HG03521 (cell line): ENCODE data around the gene MAN1C1.
"Not testable (repeated sequence)": the region's sequence is repeated elsewhere in the genome, so short reads cannot be mapped to it uniquely, and the experiment has no call there.

ENCODE experiments used
- ATAC-seq: cut with Tn5 transposase; IDR thresholded peaks from one replicate; pipeline ENCODE4 v1.9.1; 2021; ENCODE audit warnings: mild to moderate bottlenecking, moderate library complexity; ENCODE audit not compliant: unreplicated experiment

Gene MAN1C1

GRCh38 chr1:25653558-25653957 lies 37.0 kb downstream of the MAN1C1 start:
- ATAC-seq = no peak

DNA sequence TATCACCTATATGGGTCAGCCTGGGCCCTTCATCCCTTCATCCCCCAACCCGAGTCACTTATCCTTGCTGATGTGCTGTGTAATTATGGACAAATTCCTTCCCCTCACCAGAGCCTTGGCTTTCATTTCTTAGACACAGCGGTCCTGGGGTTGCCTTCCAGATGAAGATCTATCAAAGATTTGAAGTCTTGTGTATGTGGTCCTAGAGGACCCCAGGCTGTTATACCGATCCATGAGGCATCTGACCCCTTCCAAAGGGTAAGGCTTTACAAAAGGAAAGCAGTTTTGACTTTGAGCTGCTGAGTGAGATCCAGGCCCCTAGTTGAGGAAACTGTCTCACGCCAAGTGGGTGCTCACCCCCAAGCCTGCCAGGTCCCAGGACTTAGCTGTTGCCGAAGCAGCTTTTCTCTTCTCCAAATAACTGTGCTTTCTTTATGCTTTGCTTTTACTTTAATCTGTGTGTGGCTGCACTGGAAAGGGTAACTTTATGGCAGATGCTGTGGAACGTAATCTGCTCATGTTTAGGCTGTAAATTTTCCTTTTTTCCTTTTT lies 37.6 kb downstream of the MAN1C1 start:
- no peak for ATAC-seq

- no peak for ATAC-seq
Observed at GRCh38 chr1:25657121-25657882, 40.7 kb downstream of the MAN1C1 start.

DNA sequence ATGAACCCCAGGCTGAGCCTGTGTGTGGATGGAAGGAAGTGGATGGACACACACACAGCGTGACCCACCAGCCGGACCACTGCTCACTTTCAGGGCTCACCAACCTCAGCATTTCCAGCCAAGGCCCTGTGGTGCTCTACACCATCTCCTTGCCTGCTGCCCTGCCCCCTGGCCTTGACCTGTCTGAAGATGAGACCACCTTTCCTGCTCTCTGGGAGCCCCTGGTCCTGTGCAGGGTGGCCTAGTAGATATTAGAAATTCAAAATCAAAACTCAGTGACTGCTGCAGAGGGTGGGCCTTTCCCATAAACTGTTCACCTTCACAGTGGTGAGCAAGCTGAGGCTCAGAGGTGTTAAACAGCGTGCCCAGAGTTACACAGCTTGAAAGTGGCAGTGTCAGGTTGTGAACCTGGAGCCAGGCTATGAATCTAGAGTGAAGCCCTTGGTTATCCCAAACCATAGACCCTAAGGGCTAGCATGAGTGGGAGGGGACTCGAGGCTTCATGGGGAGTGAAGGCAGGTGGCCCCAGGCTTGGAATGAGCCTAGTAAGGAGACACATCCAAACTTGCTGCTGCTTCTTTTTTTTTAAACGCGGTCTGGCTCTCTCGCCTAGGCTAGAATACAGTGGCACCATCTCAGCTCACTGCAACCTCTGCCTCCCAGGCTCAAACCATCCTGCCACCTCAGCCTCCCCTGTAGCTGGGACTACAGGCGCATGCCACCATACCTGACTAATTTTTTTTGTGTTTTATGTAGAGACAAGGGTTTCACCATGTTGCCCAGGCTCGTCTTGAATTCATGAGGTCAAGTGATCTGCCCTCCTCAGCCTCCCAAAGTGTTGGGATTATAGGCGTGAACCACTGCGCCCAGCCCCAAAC lies 41.5 kb downstream of the MAN1C1 start:
- no peak for ATAC-seq

DNA sequence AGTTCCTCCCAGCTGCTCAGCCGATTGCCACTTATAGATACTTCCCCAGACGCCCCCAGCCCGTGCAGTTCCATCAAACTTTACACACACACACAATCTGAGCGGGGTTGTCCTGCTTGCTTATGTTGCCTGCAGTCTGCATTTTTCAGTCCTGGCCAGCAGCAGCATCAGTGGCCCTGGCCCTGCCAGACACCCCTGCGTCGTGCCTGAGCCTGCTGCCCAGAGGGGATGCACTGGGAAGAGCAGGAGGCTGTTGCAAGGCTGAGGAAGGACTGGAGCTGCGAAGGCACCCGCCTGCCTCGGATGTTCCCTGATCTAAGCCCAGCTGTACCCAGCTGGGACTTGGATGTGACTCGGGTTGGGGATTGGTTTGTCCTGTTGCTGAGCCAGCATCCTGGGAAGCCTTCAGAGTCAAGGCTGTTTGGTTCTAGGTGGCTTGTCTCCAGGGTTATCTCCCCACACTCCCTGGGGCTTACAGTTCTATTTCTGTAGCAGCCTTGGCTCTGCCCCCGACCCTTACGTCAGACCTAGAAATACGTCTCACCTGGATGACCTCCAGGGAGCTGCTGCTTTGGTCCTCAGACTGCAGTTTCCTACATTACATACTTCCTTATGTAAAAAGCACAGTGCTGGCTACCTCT lies 42.3 kb downstream of the MAN1C1 start:
- no peak for ATAC-seq

DNA sequence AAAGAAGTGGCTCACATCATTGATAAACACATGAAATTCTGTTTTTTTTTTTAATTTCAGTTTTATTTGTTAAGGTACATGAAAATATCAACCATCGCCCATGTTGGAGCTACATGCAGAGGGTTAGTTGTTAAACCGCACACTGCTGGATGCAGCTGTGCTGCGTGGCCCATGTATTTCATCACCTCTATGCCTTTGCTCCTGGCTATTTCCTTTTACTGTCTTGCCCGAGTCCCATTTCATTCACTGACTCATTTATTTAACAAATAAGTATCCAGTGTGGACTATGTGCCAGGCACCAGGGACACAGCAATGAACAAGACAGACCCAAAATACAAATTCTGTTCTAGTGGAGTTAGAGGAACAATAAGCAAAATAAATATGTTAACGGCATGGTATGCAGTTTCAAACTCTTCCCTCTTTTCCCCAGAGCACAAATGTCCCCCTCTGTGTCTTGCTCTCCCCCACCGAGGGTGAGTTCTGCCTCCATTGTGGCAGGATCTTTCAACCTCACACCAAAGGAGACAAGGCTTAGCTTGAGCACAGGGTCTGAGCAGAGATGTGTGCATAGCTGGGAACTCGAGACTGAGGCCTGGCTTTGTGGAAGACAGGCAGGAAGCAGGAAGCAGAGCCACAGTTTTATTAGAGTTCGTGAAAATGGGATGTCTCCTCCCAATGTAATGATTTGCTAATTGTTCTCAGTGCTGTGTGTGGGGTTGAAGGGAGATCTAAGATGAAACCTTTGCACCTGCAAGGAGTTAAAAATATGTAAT lies 44.6 kb downstream of the MAN1C1 start:
- no peak for ATAC-seq

- no peak for ATAC-seq
Observed at GRCh38 chr1:25662061-25662460, 45.5 kb downstream of the MAN1C1 start.

DNA sequence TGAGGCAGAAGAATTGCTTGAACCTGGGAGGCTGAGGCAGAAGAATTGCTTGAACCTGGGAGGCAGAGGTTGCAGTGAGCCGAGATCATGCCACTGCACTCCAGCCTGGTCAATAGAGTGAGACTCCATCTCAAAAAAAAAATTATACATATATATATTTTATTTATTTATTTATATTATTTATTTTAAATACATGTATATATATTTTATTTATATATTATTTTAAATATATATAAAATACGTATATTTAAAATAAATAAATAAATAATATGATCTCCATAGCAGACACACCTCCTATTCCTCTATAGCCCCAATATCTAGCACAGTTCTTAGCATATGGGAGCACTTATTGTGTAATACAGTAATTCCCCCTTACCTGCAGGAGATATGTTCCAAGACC lies 46.4 kb downstream of the MAN1C1 start:
- ATAC-seq = not testable (repeated sequence)

DNA sequence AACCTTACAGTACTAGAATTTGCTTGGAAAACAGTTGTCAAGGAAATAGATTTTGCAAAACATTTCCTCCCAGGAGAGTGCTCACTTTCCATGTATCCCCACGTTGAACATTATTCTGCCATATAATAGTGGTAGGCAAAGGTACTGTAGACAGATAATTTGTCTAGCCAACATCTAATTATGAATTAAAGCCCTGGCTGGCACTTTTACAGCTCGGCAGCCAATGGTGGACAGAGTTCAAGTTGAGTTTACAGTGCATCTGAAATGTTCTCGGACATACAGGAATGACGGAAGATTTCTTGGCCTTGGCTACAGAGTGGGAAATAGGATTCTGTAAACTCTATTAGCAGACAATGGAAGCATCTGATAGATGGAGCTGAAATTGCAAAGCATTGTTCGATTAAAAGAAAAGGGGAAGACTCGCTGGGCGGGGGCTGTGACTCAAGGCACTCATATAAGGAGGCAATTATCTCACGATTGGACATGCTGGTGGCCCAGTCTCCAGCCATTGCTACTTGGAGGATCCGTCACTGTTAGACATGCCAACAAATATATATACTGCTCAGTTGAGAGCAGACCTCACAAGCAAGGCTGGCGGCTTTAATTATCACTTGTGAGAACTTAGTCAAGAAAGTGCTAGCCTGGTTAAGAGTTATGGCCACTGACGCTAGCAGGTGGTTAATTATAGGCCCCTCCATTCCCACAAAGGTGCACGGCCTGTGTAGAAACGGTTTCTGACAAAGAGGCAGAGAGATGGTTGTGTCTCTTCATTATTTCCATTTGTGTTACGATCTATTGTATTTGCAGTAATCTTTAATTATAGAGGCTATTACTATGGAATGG lies 48.0 kb downstream of the MAN1C1 start:
- ATAC-seq = no peak

- ATAC-seq = no peak
Observed at GRCh38 chr1:25666460-25666859, 49.9 kb downstream of the MAN1C1 start.

GRCh38 chr1:25668931-25669573 lies 52.5 kb downstream of the MAN1C1 start:
- ATAC-seq = no peak

GRCh38 chr1:25669781-25670567 lies 53.4 kb downstream of the MAN1C1 start:
- no peak for ATAC-seq

DNA sequence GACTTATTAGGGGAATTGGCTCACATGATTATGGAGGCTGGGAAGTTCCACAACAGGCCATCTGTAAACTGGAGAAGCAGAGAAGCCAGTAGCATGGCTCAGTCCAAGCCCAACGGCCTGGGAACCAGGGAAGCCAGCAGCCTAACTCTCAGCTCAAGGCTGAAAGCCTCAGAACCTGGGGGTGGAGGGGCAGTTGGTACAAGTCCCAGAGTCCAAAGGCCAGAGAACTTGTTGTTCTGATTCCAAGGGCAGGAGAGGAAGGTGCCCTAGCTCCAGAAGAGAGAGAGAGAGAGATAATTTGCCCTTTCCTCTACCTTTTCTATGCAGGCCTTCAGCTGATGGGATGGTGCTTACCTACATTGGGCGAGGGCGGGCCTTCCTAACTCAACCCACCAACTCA lies 55.3 kb downstream of the MAN1C1 start:
- no peak for ATAC-seq

DNA sequence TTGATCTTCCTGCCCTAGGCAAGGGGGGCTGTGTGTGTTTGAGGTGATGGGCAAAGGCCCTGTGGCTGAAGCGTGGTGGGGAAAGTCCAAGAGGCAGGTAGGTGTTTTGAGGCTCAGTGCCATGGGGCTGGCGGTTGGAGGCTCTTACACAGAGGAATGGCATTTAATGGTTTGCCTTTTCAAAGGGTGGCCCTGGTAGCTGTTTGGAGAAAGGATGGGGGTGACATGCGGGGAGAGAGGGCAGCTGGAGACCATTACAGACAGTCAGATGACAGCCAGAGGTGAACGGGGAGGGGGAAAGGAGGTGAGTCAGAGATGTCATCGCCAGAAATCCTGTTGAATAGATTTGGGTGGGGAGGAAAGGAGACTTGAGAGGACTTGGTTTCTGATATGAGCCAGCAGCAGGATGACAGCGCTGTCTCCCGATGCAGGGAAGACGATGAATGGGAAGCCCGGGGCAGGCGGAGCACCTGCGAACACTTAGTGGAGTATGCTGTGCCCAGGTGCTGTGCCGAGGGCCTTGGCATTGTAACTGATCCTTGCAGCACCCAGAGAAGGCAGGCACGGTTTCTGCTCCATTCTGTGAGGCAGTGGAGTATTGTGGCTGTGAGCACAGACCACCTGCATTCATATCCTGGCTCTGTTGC lies 56.3 kb downstream of the MAN1C1 start:
- ATAC-seq = no peak

GRCh38 chr1:25673456-25673855 lies 56.9 kb downstream of the MAN1C1 start:
- no peak for ATAC-seq

DNA sequence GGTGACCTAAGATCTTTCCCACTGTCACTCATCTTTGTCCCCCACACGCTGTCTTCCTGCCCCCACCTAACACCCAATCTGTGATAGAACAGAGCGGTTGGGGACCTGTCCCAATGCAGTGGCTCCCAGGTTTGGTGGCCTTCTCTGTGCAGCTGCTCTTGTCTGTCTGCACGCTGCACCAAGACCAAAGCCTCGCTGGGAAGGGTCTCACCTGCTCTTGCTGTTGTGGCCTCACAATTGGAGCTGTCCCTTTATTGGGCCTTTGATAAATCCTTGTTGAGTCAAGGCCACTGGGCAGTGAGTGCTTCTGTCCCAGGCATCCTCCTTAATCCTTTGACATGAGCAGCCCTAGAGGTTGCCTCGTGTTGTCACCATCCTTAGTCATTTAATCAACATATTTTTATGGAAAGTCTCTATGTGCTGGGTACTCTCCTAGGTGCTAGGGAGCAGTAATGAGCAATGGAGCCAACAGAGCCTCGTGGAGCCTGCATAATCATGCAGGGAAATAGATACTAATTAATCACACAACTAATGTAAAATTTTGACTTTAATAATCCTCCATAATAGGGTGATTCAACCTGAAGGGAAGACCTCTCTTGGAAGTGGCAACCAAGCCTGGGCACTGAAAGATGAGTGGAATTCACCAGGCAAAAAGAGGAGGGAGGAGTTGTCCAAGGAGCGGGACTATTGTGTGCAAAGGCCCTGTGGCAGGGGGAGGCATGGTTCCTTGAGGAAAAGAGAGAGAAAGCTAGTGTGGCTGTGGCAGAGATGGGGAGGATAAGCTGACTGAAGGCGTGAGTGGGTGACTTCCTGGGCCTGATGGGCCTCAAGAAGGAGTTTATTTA lies 57.6 kb downstream of the MAN1C1 start:
- ATAC-seq = no peak

DNA sequence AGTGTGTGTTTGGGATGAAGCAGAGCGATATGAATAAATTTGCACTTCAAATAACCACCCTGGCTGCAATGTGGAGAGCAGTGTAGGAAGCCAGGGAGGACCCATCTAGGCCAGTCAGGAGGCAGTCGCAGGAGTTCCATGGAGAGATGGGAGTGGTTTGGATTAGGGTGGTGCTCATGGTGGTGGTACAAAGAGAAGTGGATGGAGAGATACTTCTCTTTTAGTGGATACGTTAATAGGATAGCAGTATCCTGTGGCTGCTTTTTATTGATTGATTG lies 58.2 kb downstream of the MAN1C1 start:
- no peak for ATAC-seq
